ENCODE results near the gene MGAT4B. TPM values are rescaled to one million over a fixed set of nuclear protein-coding genes. Genes with fewer than 3 reads are reported as not detected.

MGAT4B gene
- total and polyA plus RNA-seq, 2 of the 13 experiments (the other 11 are each of a cell fraction or from before 2014, with no cell fraction given), result 93.5 to 130 TPM

GRCh38 chr5:179825655-179826182 is 19.1 kb upstream of the MGAT4B start (continued):
- TF ChIP-seq HMGXB4 (CRISPR knock-in tag; IDR thresholded peaks at IDR 0.05; ENCODE audit: borderline replicate concordance in 1 of 2, low read depth in 1 of 2), result peak; percentile 20 to 34; a peak in 2 of 4 replicates
- TF ChIP-seq HDAC6 (IDR thresholded peaks at IDR 0.05; ENCODE audit: low read depth, low read length), result no peak
- TF ChIP-seq ZNF790 (CRISPR knock-in tag; IDR thresholded peaks at IDR 0.05; ENCODE audit: borderline replicate concordance), result no peak
- TF ChIP-seq SOX6 (IDR thresholded peaks at IDR 0.05), result no peak
- peak; percentile 51; the same call in 1 of the 2 replicates for TF ChIP-seq SOX6 (CRISPR knock-in tag; IDR thresholded peaks at IDR 0.05)
- TF ChIP-seq HNF4G (IDR thresholded peaks at IDR 0.05; ENCODE audit: borderline replicate concordance, low read depth, low read length), result peak; percentile 79; the same call in 1 of the 2 replicates
- TF ChIP-seq HNF4G (CRISPR knock-in tag; IDR thresholded peaks at IDR 0.05; ENCODE audit: borderline replicate concordance, low read depth), result peak; percentile 82; the same call in 1 of the 2 replicates
- TF ChIP-seq RBM22 (optimal IDR thresholded peaks at IDR 0.05; ENCODE audit: low read length), result peak; percentile 33
- peak; percentile 29; the same call in 1 of the 2 replicates for TF ChIP-seq NR2F6 (IDR thresholded peaks at IDR 0.05)
- peak; percentile 25; the same call in 1 of the 2 replicates for TF ChIP-seq NR2F6 (CRISPR knock-in tag; IDR thresholded peaks at IDR 0.05)
- 0 out of 2 replicates have a peak, but pooled peaks have one; percentile 34 for TF ChIP-seq KAT8 (CRISPR knock-in tag; IDR thresholded peaks at IDR 0.05)
- TF ChIP-seq ZNF577 (CRISPR knock-in tag; IDR thresholded peaks at IDR 0.05; ENCODE audit: borderline replicate concordance, low read depth), result no peak
- TF ChIP-seq ZKSCAN5 (CRISPR knock-in tag; IDR thresholded peaks at IDR 0.05), result no peak
- peak; percentile 48; the same call in 1 of the 2 replicates for TF ChIP-seq PPARG (CRISPR knock-in tag; conservative IDR thresholded peaks at IDR 0.05)
- TF ChIP-seq SUZ12 (IDR thresholded peaks at IDR 0.05; ENCODE audit: low read depth, low read length), result no peak
- TF ChIP-seq ZNF616 (CRISPR knock-in tag; IDR thresholded peaks at IDR 0.05; ENCODE audit: low read depth), result no peak
- no peak for TF ChIP-seq ZNF44 (CRISPR knock-in tag; IDR thresholded peaks at IDR 0.05)
- peak; percentile 46 for TF ChIP-seq ZNF883 (CRISPR knock-in tag; IDR thresholded peaks at IDR 0.05; ENCODE audit: not compliant biosample characterization)
- no peak for TF ChIP-seq ZNF136 (CRISPR knock-in tag; IDR thresholded peaks at IDR 0.05; ENCODE audit: low read depth)
- TF ChIP-seq MXD4 (CRISPR knock-in tag; IDR thresholded peaks at IDR 0.05), result peak; percentile 23; the same call in 1 of the 2 replicates
- no peak for TF ChIP-seq ZNF543 (CRISPR knock-in tag; IDR thresholded peaks at IDR 0.05)
- no peak for TF ChIP-seq CAMTA2 (CRISPR knock-in tag; IDR thresholded peaks at IDR 0.05; ENCODE audit: borderline replicate concordance)
- TF ChIP-seq MTA1 (CRISPR knock-in tag; IDR thresholded peaks at IDR 0.05; ENCODE audit: borderline replicate concordance), result peak; percentile 25; the same call in 1 of the 2 replicates
- TF ChIP-seq LRRFIP1 (CRISPR knock-in tag; conservative IDR thresholded peaks at IDR 0.05), result no peak
- TF ChIP-seq SALL1 (CRISPR knock-in tag; IDR thresholded peaks at IDR 0.05), result peak; percentile 65; the same call in 1 of the 2 replicates
- TF ChIP-seq CENPBD1 (CRISPR knock-in tag; IDR thresholded peaks at IDR 0.05; ENCODE audit: borderline replicate concordance, low read depth), result no peak
- TF ChIP-seq FOXC1 (CRISPR knock-in tag; IDR thresholded peaks at IDR 0.05; ENCODE audit: borderline replicate concordance), result peak; percentile 60; the same call in 1 of the 2 replicates
- TF ChIP-seq MBD4 (IDR thresholded peaks at IDR 0.05; ENCODE audit: borderline replicate concordance, low read length), result no peak

All from HepG2 (cell line).